Smooth muscle cell (in vitro differentiated cells): ENCODE data around the gene SIGLEC12. TPM values are rescaled to one million over a fixed set of nuclear protein-coding genes. Genes with fewer than 3 reads are reported as not detected.

Source experiments
- DNase-seq: peaks from one replicate; lab custom pipeline; 2025; ENCODE audit not compliant: unreplicated experiment; lab: John Stamatoyannopoulos, UW
- H2AFZ ChIP-seq: fragments of 200-600 bp; sonication (generic); 2 replicates; pipeline ENCODE4 v1.6.0; 2016; ENCODE audit warnings: antibody characterized with exemption, low read depth, mild to moderate bottlenecking
- H3F3A ChIP-seq: fragments of 200-600 bp; sonication (generic); 2 replicates; pipeline ENCODE4 v1.6.0; 2017; ENCODE audit warnings: antibody characterized with exemption, low read depth
- H3K27ac ChIP-seq: fragments of 200-600 bp; sonication (generic); 2 replicates; pipeline ENCODE4 v1.5.1; 2016; ENCODE audit warnings: low read depth, mild to moderate bottlenecking
- H3K27me3 ChIP-seq: fragments of 200-600 bp; sonication (generic); 2 replicates; pipeline ENCODE4 v1.6.1; 2016; ENCODE audit warnings: low read depth, mild to moderate bottlenecking
- H3K36me3 ChIP-seq: fragments of 200-600 bp; sonication (generic); 2 replicates; pipeline ENCODE4 v1.5.1; 2016; ENCODE audit warnings: low read depth
- H3K4me1 ChIP-seq: fragments of 200-600 bp; sonication (generic); 2 replicates; pipeline ENCODE4 v1.5.1; 2016; ENCODE audit warnings: low read depth
- H3K4me2 ChIP-seq: fragments of 200-600 bp; sonication (generic); 2 replicates; pipeline ENCODE4 v1.6.0; 2016; ENCODE audit warnings: mild to moderate bottlenecking
- H3K4me3 ChIP-seq: fragments of 200-600 bp; sonication (generic); 2 replicates; pipeline ENCODE4 v1.5.1; 2016; ENCODE audit warnings: mild to moderate bottlenecking
- H3K79me2 ChIP-seq: fragments of 200-600 bp; sonication (generic); 2 replicates; pipeline ENCODE4 v1.6.0; 2016; ENCODE audit warnings: low read depth, mild to moderate bottlenecking
- H3K9ac ChIP-seq: fragments of 200-600 bp; sonication (generic); 2 replicates; pipeline ENCODE4 v1.6.0; 2016; ENCODE audit warnings: low read depth
- H3K9me3 ChIP-seq: fragments of 200-600 bp; sonication (generic); replicated peaks from 2 replicates; pipeline ENCODE4 v1.5.1; 2016; ENCODE audit warnings: low read depth
- H4K20me1 ChIP-seq: fragments of 200-600 bp; sonication (generic); 2 replicates; pipeline ENCODE4 v1.6.0; 2016; ENCODE audit warnings: low read depth
- WGBS: methylation state at CpG from one replicate; pipeline ENCODE4 v1.1.7; 2016; ENCODE audit warnings: low lambda C conversion rate; 5-methylcytosine and 5-hydroxymethylcytosine counted together
- polyA plus RNA-seq: library from polyadenylated mRNA; unstranded; fragments of >200 nt; fragmentation: Nextera tagmentation; extraction: Ambion mirVana; gene quantifications from 2 replicates; pipeline ENCODE4 v1.2.1, GENCODE V29; 2016
- total RNA-seq: library from RNA; depleted of rRNA; stranded (reverse); fragments of >200 nt; gene quantifications from 2 replicates; pipeline ENCODE4 v1.2.3, GENCODE V29; 2014
- TF ChIP-seq, protein P1 (sequence below): fragments of 200-600 bp; sonication (generic); IDR thresholded peaks from 2 replicates; pipeline ENCODE4 v1.5.1; 2017; ENCODE audit warnings: borderline replicate concordance, mild to moderate bottlenecking, antibody characterized with exemption; ENCODE audit not compliant: insufficient read depth, poor library complexity, severe bottlenecking

SIGLEC12 gene
- total and polyA plus RNA-seq, 2 experiments from 2014 or later, result not detected

DNA sequence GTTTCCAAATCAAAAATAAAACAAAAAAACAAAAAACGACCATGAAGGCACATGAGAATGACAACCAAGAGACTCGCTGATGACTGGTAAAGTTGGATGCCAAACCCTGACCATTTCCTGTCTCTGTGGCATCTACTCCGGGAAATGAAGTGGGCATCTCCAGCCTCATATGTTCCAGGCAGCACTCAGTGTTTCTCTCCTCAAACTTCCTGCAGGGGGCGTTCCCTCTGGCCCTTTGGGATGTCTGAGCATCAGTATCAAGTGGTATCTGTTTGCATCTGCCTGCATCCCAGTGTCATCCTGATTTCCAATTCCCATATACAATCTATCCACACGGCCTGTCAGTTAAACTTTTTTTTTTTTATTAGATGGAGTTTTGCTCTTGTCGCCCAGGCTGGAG, 9.8 kb upstream of the SIGLEC12 start:
- 38% methylated on average over 6 of the region's 6 CpGs for WGBS
- H3K27me3 ChIP-seq, result no peaks in the 10 kb centered on the region
- H3K4me3 ChIP-seq, result no peak overlapping the region
- no peak overlapping the region for H3K9ac ChIP-seq
- no peaks in the 10 kb centered on the region for H3K79me2 ChIP-seq
- H3K9me3 ChIP-seq, result peaks cover 3% of the 10 kb centered on the region
- no peak for DNase-seq
- H3K27ac ChIP-seq, result no peak overlapping the region
- no peaks in the 10 kb centered on the region for H3F3A ChIP-seq
- no peak overlapping the region for H2AFZ ChIP-seq
- no peaks in the 10 kb centered on the region for H3K4me1 ChIP-seq
- H4K20me1 ChIP-seq, result no peaks in the 10 kb centered on the region
- H3K36me3 ChIP-seq, result no peaks in the 10 kb centered on the region
- TF ChIP-seq, protein P1, sequence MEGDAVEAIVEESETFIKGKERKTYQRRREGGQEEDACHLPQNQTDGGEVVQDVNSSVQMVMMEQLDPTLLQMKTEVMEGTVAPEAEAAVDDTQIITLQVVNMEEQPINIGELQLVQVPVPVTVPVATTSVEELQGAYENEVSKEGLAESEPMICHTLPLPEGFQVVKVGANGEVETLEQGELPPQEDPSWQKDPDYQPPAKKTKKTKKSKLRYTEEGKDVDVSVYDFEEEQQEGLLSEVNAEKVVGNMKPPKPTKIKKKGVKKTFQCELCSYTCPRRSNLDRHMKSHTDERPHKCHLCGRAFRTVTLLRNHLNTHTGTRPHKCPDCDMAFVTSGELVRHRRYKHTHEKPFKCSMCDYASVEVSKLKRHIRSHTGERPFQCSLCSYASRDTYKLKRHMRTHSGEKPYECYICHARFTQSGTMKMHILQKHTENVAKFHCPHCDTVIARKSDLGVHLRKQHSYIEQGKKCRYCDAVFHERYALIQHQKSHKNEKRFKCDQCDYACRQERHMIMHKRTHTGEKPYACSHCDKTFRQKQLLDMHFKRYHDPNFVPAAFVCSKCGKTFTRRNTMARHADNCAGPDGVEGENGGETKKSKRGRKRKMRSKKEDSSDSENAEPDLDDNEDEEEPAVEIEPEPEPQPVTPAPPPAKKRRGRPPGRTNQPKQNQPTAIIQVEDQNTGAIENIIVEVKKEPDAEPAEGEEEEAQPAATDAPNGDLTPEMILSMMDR, result no peak
- H3K4me2 ChIP-seq, result no peak overlapping the region

DNA sequence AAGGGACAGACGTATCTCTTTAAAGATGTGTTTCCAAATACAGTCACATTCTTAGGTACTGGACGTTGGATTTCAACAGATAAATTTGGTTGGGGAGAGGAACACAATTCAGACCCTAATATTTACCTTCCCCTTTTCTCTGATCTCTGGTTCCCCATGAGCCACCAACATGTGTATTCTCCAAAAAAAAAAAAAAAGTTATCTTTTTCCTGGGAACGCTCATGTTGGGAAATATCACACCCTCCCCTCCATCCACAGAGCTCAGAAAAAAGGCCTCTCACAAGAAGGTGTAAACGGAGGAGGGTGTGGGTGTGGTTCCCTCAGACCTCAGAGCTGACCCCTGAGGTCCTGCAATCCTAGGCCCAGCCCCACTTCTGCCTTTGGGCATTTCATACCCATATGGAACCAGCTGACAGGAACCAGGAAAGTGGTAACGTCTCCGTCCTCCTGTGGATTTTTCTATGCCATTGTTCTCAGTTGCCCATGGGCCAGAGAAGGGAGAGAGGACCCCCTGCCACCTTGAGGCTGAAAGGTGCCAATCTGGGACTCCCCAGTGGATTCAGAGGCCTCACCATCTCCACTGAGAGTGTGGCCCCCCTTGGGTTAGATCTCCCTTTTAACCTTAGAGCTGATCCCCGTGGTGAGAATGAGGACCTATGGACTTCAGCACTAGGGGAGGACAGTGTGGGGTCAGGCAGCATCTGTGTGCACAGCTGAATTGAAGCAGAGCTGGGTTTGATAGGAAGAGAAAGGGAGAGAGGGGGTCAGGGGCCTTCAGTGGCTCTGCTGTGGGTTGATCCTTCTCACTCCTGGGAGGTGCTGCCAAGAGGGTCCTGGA, 8.4 kb upstream of the SIGLEC12 start:
- H2AFZ ChIP-seq, result no peak overlapping the region
- 64% methylated on average over 7 of the region's 7 CpGs for WGBS
- H3K9ac ChIP-seq, result no peak overlapping the region
- H3K4me2 ChIP-seq, result no peak overlapping the region
- TF ChIP-seq, protein P1, result no peak
- no peak overlapping the region for H3K27ac ChIP-seq
- DNase-seq, result no peak
- no peaks in the 10 kb centered on the region for H3K36me3 ChIP-seq
- H3K4me3 ChIP-seq, result no peak overlapping the region
- H3K27me3 ChIP-seq, result no peaks in the 10 kb centered on the region
- H4K20me1 ChIP-seq, result no peaks in the 10 kb centered on the region
- H3K79me2 ChIP-seq, result no peaks in the 10 kb centered on the region
- peaks cover 3% of the 10 kb centered on the region for H3K9me3 ChIP-seq
- no peaks in the 10 kb centered on the region for H3K4me1 ChIP-seq
- no peaks in the 10 kb centered on the region for H3F3A ChIP-seq

DNA sequence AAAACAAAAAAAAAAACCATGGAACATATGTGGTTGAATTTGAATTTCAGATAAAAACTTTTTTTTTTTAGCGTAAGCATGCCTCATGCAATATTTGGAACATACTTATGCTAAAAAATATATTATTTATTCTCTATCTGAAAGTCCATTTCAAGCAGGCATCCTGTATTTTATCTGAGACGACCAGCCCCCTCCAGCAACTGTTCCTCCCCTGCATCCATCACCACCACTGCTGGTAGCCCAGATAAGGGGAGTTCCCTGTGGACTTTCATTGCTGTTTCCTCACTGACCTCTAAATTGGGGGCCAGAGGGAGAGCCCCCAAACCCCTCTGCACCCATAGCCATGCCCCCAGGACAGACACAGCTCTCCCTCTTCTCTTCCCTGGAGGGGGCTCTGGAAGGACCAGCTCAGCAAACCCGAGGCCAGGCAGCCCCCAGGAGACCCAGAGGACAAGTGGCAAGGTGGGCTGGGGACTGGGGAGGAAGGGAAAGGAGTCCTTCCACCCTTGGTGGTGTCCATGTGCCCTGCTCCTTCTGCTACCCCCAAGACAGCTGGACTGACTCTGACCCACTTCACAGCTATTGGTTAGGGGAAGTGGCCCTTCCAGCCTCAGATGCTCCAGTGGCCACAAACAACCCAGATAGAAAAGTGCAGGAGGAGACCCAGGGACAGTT, 6.6 kb upstream of the SIGLEC12 start:
- WGBS, result 40% methylated on average over 3 of the region's 3 CpGs
- H3K79me2 ChIP-seq, result no peaks in the 10 kb centered on the region

More for the DNA sequence above, 6.6 kb upstream of the SIGLEC12 start:
- Histone ChIP-seq H2AFZ (no peak overlapping the region), H3K36me3 (no peaks in the 10 kb centered on the region), H3K9me3 (peaks cover 3% of the 10 kb centered on the region), H3K9ac (no peak overlapping the region), H3K27me3 (no peaks in the 10 kb centered on the region), H3K4me1 (no peaks in the 10 kb centered on the region), H4K20me1 (no peaks in the 10 kb centered on the region), H3F3A (no peaks in the 10 kb centered on the region), H3K27ac (no peak overlapping the region), H3K4me2 (no peak overlapping the region), H3K4me3 (no peak overlapping the region)
- no peak for DNase-seq
- TF ChIP-seq, protein P1, result no peak
